ENCODE results near the gene RMND1.

The RMND1 gene

GRCh38 chr6:151441390-151442166 is 10.3 kb downstream of the RMND1 start:
- peaks cover 0 to 6% of the 10 kb centered on the region in 2 donors for H3K4me1 ChIP-seq (ENCODE audit: control insufficient read depth in 2 of 2, insufficient read depth in 2 of 2, low read length in 2 of 2)
- no peaks in the 10 kb centered on the region for H3K9me3 ChIP-seq (ENCODE audit: control insufficient read depth in 2 of 2, low read length in 2 of 2)
- peaks cover 1 to 8% of the 10 kb centered on the region in 2 donors for H3K36me3 ChIP-seq (ENCODE audit: control insufficient read depth in 2 of 2, insufficient read depth in 2 of 2, low read length in 2 of 2)
- H3K27ac ChIP-seq (ENCODE audit: low read depth in 2 of 2, low read length in 2 of 2) = no peak overlapping the region
- no peak overlapping the region for H3K4me3 ChIP-seq (ENCODE audit: low read length in 2 of 2)
- H3K9ac ChIP-seq (ENCODE audit: low read depth in 1 of 2, low read length in 2 of 2) = no peak overlapping the region
- no peaks in the 10 kb centered on the region for H3K27me3 ChIP-seq (ENCODE audit: control insufficient read depth in 2 of 2, insufficient read depth in 2 of 2, low read length in 2 of 2)

GRCh38 chr6:151440930-151441329 is 11.0 kb downstream of the RMND1 start:
- Histone ChIP-seq H3K4me1 (ENCODE audit: control insufficient read depth in 2 of 2, insufficient read depth in 2 of 2, low read length in 2 of 2) (peaks cover 0 to 6% of the 10 kb centered on the region in 2 donors), H3K27me3 (ENCODE audit: control insufficient read depth in 2 of 2, insufficient read depth in 2 of 2, low read length in 2 of 2) (no peaks in the 10 kb centered on the region), H3K9ac (ENCODE audit: low read depth in 1 of 2, low read length in 2 of 2) (no peak overlapping the region), H3K27ac (ENCODE audit: low read depth in 2 of 2, low read length in 2 of 2) (no peak overlapping the region), H3K9me3 (ENCODE audit: control insufficient read depth in 2 of 2, low read length in 2 of 2) (no peaks in the 10 kb centered on the region), H3K36me3 (ENCODE audit: control insufficient read depth in 2 of 2, insufficient read depth in 2 of 2, low read length in 2 of 2) (peaks cover 4 to 8% of the 10 kb centered on the region in 2 donors), H3K4me3 (ENCODE audit: low read length in 2 of 2) (no peak overlapping the region)

GRCh38 chr6:151440498-151440897 is 11.4 kb downstream of the RMND1 start:
- Histone ChIP-seq H3K4me3 (ENCODE audit: low read length in 2 of 2) (no peak overlapping the region), H3K9ac (ENCODE audit: low read depth in 1 of 2, low read length in 2 of 2) (no peak overlapping the region), H3K27me3 (ENCODE audit: control insufficient read depth in 2 of 2, insufficient read depth in 2 of 2, low read length in 2 of 2) (no peaks in the 10 kb centered on the region), H3K27ac (ENCODE audit: low read depth in 2 of 2, low read length in 2 of 2) (no peak overlapping the region), H3K9me3 (ENCODE audit: control insufficient read depth in 2 of 2, low read length in 2 of 2) (no peaks in the 10 kb centered on the region), H3K4me1 (ENCODE audit: control insufficient read depth in 2 of 2, insufficient read depth in 2 of 2, low read length in 2 of 2) (peaks cover 0 to 6% of the 10 kb centered on the region in 2 donors), H3K36me3 (ENCODE audit: control insufficient read depth in 2 of 2, insufficient read depth in 2 of 2, low read length in 2 of 2) (peaks cover 4 to 7% of the 10 kb centered on the region in 2 donors)

GRCh38 chr6:151437401-151437800 is 14.5 kb downstream of the RMND1 start:
- Histone ChIP-seq H3K27me3 (ENCODE audit: control insufficient read depth in 2 of 2, insufficient read depth in 2 of 2, low read length in 2 of 2) (no peaks in the 10 kb centered on the region), H3K36me3 (ENCODE audit: control insufficient read depth in 2 of 2, insufficient read depth in 2 of 2, low read length in 2 of 2) (peaks cover 2 to 8% of the 10 kb centered on the region in 2 donors), H3K4me1 (ENCODE audit: control insufficient read depth in 2 of 2, insufficient read depth in 2 of 2, low read length in 2 of 2) (peaks cover 0 to 6% of the 10 kb centered on the region in 2 donors), H3K9me3 (ENCODE audit: control insufficient read depth in 2 of 2, low read length in 2 of 2) (no peaks in the 10 kb centered on the region), H3K9ac (ENCODE audit: low read depth in 1 of 2, low read length in 2 of 2) (no peak overlapping the region), H3K27ac (ENCODE audit: low read depth in 2 of 2, low read length in 2 of 2) (no peak overlapping the region), H3K4me3 (ENCODE audit: low read length in 2 of 2) (no peak overlapping the region)

- H3K27ac ChIP-seq (ENCODE audit: low read depth in 2 of 2, low read length in 2 of 2) = no peak overlapping the region
- H3K4me1 ChIP-seq (ENCODE audit: control insufficient read depth in 2 of 2, insufficient read depth in 2 of 2, low read length in 2 of 2) = peaks cover 0 to 6% of the 10 kb centered on the region in 2 donors
- no peak overlapping the region for H3K4me3 ChIP-seq (ENCODE audit: low read length in 2 of 2)
- H3K27me3 ChIP-seq (ENCODE audit: control insufficient read depth in 2 of 2, insufficient read depth in 2 of 2, low read length in 2 of 2) = no peaks in the 10 kb centered on the region
- H3K9me3 ChIP-seq (ENCODE audit: control insufficient read depth in 2 of 2, low read length in 2 of 2) = no peaks in the 10 kb centered on the region
- H3K36me3 ChIP-seq (ENCODE audit: control insufficient read depth in 2 of 2, insufficient read depth in 2 of 2, low read length in 2 of 2) = peaks cover 6 to 13% of the 10 kb centered on the region in 2 donors
- H3K9ac ChIP-seq (ENCODE audit: low read depth in 1 of 2, low read length in 2 of 2) = no peak overlapping the region
Measured at GRCh38 chr6:151436802-151437201, 15.1 kb downstream of the RMND1 start.

GRCh38 chr6:151436300-151436699 is 15.6 kb downstream of the RMND1 start:
- no peak overlapping the region for H3K27ac ChIP-seq (ENCODE audit: low read depth in 2 of 2, low read length in 2 of 2)
- peaks cover 0 to 6% of the 10 kb centered on the region in 2 donors for H3K4me1 ChIP-seq (ENCODE audit: control insufficient read depth in 2 of 2, insufficient read depth in 2 of 2, low read length in 2 of 2)
- H3K9me3 ChIP-seq (ENCODE audit: control insufficient read depth in 2 of 2, low read length in 2 of 2) = no peaks in the 10 kb centered on the region
- no peak overlapping the region for H3K9ac ChIP-seq (ENCODE audit: low read depth in 1 of 2, low read length in 2 of 2)
- H3K4me3 ChIP-seq (ENCODE audit: low read length in 2 of 2) = no peak overlapping the region
- peaks cover 8 to 15% of the 10 kb centered on the region in 2 donors for H3K36me3 ChIP-seq (ENCODE audit: control insufficient read depth in 2 of 2, insufficient read depth in 2 of 2, low read length in 2 of 2)
- no peaks in the 10 kb centered on the region for H3K27me3 ChIP-seq (ENCODE audit: control insufficient read depth in 2 of 2, insufficient read depth in 2 of 2, low read length in 2 of 2)

GRCh38 chr6:151434369-151434768 is 17.6 kb downstream of the RMND1 start:
- Histone ChIP-seq H3K9ac (ENCODE audit: low read depth in 1 of 2, low read length in 2 of 2) (no peak overlapping the region), H3K4me1 (ENCODE audit: control insufficient read depth in 2 of 2, insufficient read depth in 2 of 2, low read length in 2 of 2) (peaks cover 0 to 6% of the 10 kb centered on the region in 2 donors), H3K9me3 (ENCODE audit: control insufficient read depth in 2 of 2, low read length in 2 of 2) (no peaks in the 10 kb centered on the region), H3K4me3 (ENCODE audit: low read length in 2 of 2) (no peak overlapping the region), H3K27ac (ENCODE audit: low read depth in 2 of 2, low read length in 2 of 2) (no peak overlapping the region), H3K27me3 (ENCODE audit: control insufficient read depth in 2 of 2, insufficient read depth in 2 of 2, low read length in 2 of 2) (no peaks in the 10 kb centered on the region), H3K36me3 (ENCODE audit: control insufficient read depth in 2 of 2, insufficient read depth in 2 of 2, low read length in 2 of 2) (peaks cover 27 to 28% of the 10 kb centered on the region in 2 donors)

- peaks cover 0 to 4% of the 10 kb centered on the region in 2 donors for H3K4me1 ChIP-seq (ENCODE audit: control insufficient read depth in 2 of 2, insufficient read depth in 2 of 2, low read length in 2 of 2)
- no peak overlapping the region for H3K4me3 ChIP-seq (ENCODE audit: low read length in 2 of 2)
- H3K9me3 ChIP-seq (ENCODE audit: control insufficient read depth in 2 of 2, low read length in 2 of 2) = no peaks in the 10 kb centered on the region
- H3K27ac ChIP-seq (ENCODE audit: low read depth in 2 of 2, low read length in 2 of 2) = no peak overlapping the region
- H3K9ac ChIP-seq (ENCODE audit: low read depth in 1 of 2, low read length in 2 of 2) = no peak overlapping the region
- H3K27me3 ChIP-seq (ENCODE audit: control insufficient read depth in 2 of 2, insufficient read depth in 2 of 2, low read length in 2 of 2) = no peaks in the 10 kb centered on the region
- peaks cover 34 to 36% of the 10 kb centered on the region in 2 donors for H3K36me3 ChIP-seq (ENCODE audit: control insufficient read depth in 2 of 2, insufficient read depth in 2 of 2, low read length in 2 of 2)
Measured at GRCh38 chr6:151432651-151433050, 19.3 kb downstream of the RMND1 start.

GRCh38 chr6:151431337-151431736 is 20.6 kb downstream of the RMND1 start:
- no peaks in the 10 kb centered on the region for H3K27me3 ChIP-seq (ENCODE audit: control insufficient read depth in 2 of 2, insufficient read depth in 2 of 2, low read length in 2 of 2)
- no peak overlapping the region for H3K27ac ChIP-seq (ENCODE audit: low read depth in 2 of 2, low read length in 2 of 2)
- no peak overlapping the region for H3K9ac ChIP-seq (ENCODE audit: low read depth in 1 of 2, low read length in 2 of 2)
- H3K9me3 ChIP-seq (ENCODE audit: control insufficient read depth in 2 of 2, low read length in 2 of 2) = no peaks in the 10 kb centered on the region
- no peaks in the 10 kb centered on the region for H3K4me1 ChIP-seq (ENCODE audit: control insufficient read depth in 2 of 2, insufficient read depth in 2 of 2, low read length in 2 of 2)
- H3K4me3 ChIP-seq (ENCODE audit: low read length in 2 of 2) = no peak overlapping the region
- H3K36me3 ChIP-seq (ENCODE audit: control insufficient read depth in 2 of 2, insufficient read depth in 2 of 2, low read length in 2 of 2) = peaks cover 30 to 36% of the 10 kb centered on the region in 2 donors

- Histone ChIP-seq H3K27me3 (ENCODE audit: control insufficient read depth in 2 of 2, insufficient read depth in 2 of 2, low read length in 2 of 2) (no peaks in the 10 kb centered on the region), H3K9ac (ENCODE audit: low read depth in 1 of 2, low read length in 2 of 2) (no peak overlapping the region), H3K27ac (ENCODE audit: low read depth in 2 of 2, low read length in 2 of 2) (no peak overlapping the region), H3K36me3 (ENCODE audit: control insufficient read depth in 2 of 2, insufficient read depth in 2 of 2, low read length in 2 of 2) (peaks cover 30 to 36% of the 10 kb centered on the region in 2 donors), H3K9me3 (ENCODE audit: control insufficient read depth in 2 of 2, low read length in 2 of 2) (no peaks in the 10 kb centered on the region), H3K4me3 (ENCODE audit: low read length in 2 of 2) (no peak overlapping the region), H3K4me1 (ENCODE audit: control insufficient read depth in 2 of 2, insufficient read depth in 2 of 2, low read length in 2 of 2) (no peaks in the 10 kb centered on the region)
Measured at GRCh38 chr6:151430886-151431285, 21.0 kb downstream of the RMND1 start.

Data from mucosa of rectum (tissue), 2 donors.